T follicular helper cell (primary cell): ENCODE results near the gene PLXNB1.
A peak's percentile ranks its signal among the peaks of the same experiment; 100 is the strongest.
"Not testable (repeated sequence)": the region's sequence is repeated elsewhere in the genome, so short reads cannot be mapped to it uniquely, and the experiment has no call there.

ENCODE experiments used
- DNase-seq: peaks from one replicate; pipeline ENCODE4 v3.0.0-alpha.2; 2020; ENCODE audit warnings: low read depth

Gene PLXNB1

DNA sequence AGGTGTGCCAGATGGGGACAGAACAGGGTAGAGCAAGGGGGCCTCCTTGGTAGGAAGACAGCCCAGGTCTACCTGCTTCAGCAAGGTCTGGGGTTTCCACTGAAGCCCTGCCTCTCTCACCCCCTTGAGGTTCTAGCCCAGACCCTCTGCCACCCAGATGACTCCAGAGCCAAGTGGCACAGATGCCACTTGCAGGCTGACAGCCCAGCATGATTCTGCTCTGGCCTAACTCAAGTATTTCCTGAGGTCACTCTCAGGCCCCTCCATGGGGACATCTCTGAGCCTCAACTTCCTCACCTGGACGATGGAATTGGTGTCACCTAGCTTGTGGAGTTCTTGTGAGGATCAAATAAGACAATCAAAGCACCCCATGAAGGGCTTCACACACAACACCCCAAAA is 23.9 kb downstream of the PLXNB1 start:
- no peak for DNase-seq

DNA sequence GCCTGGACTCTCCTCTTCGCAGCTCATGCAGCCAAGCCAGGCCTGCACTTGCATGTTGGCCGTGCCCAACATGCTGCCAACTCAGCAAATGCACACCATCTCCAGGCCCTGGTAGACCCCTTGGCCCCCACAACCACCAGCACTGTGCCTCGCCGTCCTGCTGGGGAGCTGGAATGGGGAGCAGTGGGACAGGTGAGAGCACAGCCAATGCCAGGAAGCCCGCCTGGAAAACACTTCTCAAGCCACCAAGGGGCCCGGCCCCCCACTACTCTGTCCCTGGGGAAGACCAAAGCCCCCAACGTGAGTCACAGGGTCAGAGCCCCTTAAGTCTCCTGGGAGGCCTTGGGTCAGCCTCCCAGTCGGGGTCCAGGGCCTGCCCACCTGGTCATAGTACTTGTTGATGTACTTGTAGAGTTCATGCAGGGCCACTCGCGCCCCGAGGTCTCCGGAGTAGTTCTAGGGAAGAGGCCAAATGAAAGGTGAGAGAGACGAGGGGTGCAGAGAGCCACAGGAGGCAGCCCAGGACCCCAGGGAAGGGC is 24.5 kb downstream of the PLXNB1 start:
- no peak for DNase-seq

DNA sequence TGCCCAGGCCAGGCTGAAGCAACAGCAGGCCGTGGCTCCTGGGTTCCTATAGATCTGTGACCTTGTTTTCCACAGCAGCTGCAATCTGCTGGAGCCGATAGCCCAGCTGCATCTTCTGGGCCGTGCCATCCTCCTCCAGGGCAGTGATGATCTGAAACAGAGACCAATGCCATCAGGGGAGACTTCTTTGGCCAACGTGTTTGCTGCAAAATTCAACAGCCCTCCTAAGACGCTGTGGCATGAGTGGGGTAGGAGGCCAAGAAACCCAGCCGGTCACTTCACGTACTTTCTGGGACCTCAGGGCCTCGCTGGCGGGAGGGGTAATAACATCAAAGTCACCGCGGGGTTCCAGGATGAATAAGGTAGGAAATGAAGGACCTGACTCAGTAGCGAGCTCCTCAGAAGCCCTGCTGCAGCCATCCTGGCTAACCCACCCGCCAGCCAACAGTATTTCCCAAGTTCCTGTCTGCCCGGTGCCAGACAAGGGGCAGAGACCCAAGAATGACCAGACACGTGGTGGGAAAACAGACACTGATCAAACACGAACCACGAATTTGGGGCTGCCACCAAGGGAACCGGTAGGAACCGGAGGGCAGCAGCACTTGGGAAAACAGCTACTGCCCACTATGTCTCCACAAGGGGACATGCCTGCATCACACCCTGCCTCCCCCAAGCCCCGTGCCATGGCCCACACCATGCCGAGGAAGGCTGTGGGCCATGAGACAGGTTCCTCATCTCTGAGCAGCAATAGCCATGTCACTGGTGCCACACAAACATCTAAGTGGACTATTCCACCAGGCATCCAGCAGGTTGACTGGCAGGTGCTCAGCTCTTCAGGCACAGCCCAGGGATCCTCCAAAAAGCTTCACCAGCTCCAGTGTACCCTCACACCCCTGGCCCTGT is 25.2 kb downstream of the PLXNB1 start:
- no peak for DNase-seq

DNA sequence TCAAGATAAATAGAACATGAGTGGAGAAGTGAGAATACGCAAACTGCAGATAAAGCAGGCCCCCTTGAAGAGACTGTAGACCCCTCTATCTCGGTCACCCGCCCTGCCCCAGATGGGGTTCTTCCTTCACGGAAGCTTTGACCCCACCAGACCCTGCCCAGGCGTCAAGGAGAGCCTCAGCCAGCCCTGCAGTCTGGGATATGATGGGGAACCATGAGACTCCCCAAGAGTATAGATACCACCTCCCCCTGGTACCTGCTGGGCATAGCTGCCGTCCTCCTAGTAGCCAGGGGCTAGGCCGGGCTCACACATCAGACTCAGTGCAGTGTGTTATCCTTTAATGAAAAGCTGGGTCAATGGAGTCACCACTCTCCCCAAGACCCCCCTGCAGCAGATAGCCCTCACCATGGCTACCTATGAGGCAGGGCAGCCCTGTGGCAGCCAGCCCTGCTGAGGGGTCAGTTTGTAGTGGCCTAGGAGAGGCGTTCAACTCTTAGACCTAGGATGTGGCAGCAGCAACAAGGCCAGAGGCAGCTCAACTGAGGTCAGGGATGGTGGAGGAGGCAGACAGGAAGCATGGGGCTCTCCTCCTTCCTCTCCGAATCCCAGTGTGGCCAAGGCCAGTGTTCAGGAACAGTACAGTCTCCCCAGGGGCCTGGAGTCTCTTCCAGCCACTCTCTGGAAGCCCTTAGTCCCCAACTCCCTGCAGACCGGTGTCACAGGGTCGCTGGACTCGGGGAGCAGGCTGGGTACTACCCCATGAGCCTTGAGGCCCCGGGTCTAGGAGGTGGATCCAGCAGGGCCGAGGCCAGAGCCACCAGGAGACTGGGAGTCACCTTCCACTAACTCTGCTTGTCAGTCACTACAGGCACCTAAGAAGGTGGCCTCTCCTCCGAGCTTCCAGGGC is 26.1 kb downstream of the PLXNB1 start:
- DNase-seq = no peak

DNA sequence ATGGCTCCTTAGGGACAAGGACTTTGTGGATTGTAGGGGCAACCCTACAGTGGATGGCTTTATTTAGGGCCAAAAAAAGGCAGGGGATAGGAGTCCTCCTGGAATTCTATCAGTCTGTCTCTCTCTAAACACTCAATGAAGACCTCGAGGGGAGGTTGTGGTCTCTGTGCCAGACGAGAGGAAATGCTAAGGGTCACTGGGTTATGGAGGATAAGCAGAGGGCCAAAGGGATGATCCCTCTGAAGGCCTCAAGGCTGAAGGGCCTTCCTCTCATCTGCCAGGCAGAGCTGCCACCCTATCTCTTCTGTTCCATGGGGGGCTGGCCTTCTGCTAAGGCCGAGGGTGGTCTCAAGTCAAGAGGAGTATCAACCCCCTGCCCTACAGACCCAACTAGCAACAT is 27.0 kb downstream of the PLXNB1 start:
- DNase-seq = no peak

DNA sequence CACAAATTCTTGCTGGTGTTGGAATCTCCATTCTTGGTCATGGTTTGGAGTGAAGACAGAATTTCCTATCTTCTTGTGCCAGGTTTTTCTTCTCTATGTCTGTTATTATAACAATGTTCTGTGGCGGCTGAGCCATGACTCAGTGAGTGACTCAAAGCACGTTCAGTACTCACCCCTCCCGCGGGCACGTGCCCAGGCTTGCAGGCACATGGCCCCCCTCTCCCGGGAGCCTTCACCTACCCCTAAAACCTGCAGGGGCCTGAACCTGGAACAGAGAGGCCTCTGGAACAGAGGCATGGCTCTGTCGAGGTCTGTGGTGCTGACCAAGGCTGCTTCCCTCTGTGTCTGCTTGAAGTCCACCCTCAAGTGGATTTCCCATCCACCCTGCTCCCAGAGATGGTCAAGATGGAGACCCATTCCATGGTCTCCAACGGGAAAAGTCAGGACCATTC is 27.6 kb downstream of the PLXNB1 start:
- no peak for DNase-seq

DNA sequence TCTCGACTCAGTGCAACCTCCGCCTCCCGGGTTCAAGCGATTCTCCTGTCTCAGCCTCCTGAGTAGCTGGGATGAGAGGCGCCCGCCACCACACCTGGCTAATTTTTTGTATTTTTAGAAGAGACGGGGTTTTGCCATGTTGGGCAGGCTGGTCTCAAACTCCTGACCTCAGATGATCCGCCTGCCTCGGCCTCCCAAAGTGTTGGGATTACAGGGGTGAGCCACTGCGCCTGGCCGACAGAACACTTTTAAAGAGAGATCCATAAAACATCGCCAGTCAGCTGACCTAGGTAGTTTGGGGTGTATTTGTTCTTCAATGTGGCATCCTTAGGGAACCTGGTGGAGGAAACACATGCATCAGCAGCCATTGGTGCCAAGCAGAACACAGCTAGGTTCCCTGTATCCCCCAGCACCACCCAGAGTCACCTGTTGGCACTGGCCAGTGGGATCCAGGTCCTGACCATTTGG is 28.4 kb downstream of the PLXNB1 start:
- not testable (repeated sequence) for DNase-seq

DNA sequence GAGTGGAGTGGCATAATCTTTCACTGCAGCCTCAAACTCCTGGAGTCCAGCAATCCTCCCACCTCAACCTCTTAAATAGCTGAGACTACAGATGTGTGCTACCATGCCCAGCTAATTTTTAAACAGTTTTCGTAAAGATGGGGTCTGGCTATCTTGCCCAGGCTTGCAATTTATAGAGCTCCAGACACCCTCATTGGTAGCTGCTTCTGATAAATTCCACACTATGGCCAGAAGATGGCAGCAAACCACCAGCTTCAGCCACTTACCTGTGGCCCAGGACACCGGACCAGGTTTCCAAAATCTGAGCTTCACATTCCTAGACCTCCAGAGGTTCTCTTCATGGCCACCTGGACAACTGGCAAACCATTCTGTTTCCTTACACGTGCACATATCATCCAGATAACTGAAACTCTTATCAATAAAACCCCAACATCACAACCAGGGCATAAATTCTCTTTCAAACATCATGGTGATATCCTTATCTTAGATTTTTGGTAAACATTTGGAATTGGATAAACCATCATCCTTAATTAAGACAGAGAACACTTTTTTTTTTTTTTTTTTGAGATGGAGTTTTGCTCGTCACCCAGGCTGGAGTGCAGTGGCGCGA is 29.0 kb downstream of the PLXNB1 start:
- peak; percentile 46 for DNase-seq

DNA sequence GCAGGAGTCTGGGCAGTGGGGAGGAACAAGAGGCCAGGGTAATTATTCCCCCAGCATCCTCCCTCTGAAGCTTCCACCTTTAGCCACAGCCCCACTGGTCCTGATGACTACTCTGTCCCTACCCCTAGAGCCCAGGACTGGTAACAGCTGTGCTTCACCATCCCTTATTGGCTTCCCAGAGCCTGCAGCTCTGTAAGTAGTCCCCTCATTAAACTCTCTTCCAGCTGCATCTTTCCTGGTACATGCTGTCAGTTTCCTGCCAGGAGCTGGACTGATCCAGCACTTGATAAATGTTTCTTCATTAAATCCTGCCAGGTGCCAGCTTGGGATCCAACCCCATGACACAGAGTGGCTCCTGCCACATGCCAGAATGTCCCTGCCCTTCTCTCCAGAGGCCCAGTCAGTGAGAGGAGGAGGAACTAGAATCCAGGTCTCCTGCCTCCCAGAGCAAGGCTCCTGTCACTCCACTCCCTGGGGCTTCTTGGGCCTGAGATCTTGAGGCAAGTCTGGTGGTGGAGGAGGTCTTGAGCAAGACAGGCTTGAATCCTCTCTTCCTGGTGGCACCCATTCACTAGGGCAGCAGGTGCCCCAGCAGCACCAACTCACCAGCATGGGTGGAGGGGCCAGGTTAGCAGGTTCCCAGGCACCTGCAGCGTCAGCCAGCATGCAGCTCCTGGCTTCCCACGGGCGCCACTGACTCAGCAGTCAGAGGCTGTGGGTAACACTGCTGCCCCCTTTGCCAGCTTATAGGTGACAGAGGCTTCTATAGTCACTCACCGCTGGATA is 30.3 kb downstream of the PLXNB1 start:
- DNase-seq = no peak

DNA sequence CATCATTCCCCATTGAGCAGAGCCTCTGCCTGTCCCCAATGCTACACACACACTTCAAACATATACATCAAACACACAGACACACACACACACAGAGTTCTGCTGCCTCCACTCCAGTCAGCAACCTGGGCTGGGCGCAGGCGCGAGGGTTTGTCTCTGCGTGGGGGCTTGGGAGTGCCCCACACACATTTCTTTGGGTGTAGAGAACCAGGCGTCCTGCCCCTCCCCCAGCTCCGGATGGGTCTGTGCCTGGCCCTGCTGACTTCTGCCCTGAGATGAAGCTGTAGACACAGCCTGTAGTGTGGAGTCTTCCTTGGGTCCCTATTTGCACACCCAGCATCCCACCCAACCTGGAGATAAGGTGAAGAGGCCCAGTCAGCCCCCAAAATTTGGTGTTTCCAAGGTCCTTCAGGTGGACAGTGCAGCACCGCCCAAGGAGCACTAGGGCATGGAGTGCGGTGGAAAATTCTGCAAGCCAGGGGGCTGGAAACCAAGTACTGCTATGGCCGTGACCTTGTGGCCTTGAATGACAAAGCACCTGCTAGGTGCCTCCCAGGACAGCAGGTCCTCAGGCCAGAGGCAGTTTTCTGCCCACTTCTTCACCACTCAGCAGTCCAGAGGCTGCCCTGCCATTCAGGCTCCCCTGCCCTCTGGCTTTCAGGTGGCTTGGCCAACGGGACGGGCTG is 31.0 kb downstream of the PLXNB1 start:
- no peak for DNase-seq

DNA sequence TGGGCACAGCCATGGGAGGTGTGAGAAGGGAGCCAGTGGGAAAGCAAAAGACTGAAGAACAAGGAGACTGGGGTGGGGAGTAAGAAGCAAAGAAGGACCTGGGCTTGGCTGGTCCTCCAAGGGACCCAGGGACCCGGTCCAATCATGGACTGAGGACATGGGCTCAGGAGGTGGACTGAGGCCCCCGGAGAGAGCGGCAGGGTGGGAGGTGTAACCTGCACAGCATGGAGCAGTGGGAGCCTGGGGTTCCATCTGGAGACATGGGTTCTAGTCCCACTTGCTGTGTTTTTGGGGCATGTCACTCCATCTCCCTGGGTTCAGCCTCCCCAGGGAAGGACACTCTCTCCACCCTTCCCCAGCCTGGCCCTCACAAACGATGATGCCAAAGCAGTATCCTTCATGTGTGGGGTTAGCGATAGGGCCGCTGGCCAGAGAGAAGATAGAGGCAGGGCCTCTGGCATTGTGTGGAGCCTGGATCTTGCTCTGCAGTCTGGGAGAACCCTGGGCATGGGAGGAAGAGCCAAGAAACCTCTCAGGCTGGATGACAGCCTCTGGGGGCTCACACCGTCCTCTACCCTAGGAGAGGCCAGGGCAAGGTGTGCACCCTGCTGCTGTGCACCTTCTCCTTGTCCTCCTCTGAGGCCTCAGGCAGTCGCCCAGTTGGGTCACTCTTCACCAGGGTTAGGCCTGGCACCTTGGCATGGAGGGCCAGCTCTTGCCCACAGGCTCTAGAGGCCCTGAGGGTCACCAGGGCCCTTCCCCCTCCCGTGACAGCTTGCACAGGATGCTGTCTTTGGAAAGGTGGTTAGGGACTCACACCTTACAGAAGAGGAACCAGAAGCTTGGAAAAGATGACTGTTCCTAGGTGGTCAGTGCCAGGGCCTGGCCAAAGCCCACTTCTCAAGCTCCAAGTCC is 31.9 kb downstream of the PLXNB1 start:
- DNase-seq = no peak

DNA sequence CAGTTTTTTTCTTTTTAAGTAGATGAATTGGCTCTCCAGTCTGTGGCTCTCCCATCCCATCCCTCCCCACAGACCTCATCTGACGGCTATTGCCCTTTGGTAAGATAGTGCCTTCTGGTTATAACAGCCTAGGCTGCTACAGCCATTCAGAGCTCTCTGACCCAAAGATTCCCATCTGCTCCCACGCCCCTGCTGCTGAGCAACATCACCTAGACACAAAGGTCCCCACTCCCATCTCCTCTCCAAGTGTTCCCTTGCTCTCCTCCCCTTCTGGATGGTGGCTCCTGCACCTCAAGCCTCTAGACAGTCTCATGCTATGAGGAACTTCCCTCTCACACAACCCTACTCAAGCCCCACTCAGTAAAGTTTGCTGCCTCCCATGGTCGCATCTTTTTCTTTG is 34.2 kb downstream of the PLXNB1 start:
- no peak for DNase-seq

DNA sequence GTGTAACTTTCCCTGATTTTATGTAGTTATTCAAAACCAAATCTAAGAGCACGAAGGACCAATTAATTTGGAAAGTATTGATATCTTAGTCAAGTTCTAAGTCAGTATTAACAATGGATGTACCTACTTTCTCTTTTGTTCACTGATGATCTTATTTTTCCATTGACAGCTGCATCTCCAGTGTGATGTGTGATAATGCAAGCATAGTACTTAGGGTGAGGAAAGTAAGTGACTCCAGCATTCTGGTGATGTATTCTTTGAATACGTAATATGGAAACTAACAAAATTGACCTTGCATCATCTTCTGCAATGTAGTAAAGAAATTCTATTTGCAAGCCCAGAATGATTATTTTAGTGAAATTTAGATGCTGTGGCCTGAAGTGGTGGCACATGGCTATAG is 35.5 kb downstream of the PLXNB1 start:
- no peak for DNase-seq

DNA sequence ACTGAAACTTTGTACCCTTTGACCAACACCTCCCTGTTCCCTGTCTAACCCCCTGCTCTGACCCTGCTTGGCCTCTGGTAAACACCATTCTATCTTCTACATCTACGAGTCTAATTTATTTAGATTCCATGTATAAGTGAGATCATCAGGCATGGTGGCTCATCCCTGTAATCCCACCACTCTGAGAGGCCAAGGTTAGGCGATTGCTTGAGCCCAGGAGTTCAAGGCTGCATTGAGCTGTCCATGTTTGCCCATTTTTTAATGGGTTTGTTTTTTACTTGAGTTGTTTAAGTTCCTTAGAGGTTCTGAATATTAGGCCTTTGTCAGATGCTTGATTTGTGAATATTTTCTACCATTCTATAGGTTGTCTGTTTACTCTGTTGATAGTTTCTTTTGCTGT is 40.9 kb downstream of the PLXNB1 start:
- DNase-seq = no peak

DNA sequence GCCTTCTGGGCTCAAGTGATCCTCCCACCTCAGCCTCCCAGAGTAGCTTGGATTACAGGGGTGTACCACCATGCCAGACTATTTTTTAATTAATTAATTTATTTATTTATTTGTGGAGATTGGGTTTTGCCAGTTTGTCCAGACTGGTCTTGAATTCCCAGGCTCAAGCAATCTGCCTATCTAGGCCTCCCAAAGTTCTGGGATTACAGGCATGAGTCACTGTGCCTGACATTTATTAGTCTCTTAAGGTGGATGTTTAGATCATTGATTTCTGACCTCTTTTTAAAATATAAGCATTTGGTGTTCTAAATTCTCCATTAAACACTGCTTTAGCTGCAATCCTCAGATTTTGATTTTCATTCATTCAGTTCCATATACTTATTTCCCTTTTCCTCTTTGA is 42.3 kb downstream of the PLXNB1 start:
- DNase-seq = no peak

DNA sequence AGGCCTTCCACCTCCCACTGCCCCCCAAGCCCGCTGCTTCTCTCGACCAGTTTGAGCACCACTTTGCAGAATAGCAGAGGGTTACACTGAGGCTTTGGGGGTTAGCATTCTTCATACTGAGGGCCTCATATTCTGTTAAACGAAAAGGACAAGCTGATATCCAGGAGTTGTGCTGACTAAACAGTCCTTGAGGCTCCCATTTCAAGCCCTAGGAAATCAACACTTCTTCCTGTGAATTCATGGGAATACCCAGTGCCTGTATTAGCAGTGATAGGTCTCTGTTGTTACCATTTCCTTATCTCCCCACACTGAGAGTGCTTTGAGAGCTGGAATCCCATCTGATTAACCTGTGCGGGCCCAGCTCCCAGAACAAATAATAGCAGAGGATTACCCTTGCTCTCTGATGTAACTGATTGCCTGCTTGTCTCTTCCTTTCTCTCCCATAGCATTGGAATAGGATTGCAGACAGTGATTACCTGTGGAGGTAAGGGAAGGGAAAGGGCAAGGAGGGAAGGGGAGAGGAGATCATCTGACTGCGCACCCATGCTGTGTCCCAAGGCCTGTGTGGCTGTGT is 56.9 kb downstream of the PLXNB1 start:
- no peak for DNase-seq

DNA sequence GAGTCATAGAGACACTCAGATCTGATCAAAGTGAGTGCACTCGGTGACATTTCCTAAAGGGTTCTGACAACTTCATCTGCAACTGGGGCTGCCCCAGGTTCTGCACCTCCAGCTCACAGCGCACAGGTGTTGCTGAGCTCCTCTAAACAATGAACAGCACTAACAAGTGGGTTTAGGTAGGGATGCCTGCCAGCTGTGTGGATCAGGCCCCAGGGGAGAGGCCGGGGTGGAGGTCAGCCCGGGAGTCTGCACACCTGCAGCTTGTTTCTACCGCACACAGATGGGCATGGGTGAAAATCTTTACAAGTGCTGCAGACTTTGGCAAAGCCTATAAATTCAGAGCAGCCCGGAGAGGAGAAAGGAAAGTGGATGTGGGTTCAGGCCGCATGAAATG is 57.5 kb downstream of the PLXNB1 start:
- no peak for DNase-seq

DNA sequence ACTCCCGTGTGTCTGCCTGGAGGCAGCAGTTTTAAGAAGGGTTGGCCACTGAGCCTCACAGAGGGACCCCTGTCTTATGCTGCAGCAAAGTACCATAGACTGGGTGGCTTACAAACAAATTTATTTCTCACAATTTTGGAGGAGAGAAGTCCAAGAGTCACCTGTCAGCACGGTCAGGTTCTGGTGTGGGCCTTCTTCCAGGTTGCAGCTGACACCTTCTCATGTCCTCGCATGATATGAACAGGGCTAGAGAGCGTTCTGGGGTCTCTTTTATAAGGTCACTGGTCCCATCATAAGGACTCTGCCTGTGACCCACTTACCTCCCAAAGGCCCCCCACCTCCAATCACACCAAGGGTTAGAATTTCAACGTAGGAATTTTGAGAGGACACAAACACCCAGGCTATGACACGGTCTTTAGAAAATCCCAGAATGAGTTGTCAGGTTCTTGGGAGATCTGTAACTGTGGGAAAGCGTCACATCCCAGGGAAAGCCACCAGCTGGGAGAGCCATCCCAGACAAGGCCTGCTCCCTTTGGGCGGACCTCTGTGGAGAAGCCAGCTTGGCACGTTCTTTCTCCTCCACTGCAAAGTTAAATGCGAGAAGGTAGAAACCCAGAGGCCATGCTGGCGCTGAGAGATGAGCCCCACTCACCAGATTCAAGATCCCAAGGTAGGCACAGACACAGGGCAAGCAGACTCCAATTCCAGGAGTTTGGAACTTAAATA is 58.1 kb downstream of the PLXNB1 start, which contains the start of gene FBXW12:
Gene FBXW12 (plus strand): TSS at position 569 of the 726 bp plus-strand sequence. CDS start 549 bp downstream, outside the sequence.
- no peak for DNase-seq
